HG02678 (cell line): ENCODE measurements around the gene B4GAT1.
A peak's percentile ranks its signal among the peaks of the same experiment; 100 is the strongest.
"Not testable (repeated sequence)": the region's sequence is repeated elsewhere in the genome, so short reads cannot be mapped to it uniquely, and the experiment has no call there.

Experiments used
- ATAC-seq: cut with Tn5 transposase; IDR thresholded peaks from one replicate; pipeline ENCODE4 v1.9.1; 2021; ENCODE audit warnings: mild to moderate bottlenecking, moderate library complexity; ENCODE audit not compliant: unreplicated experiment

The B4GAT1 gene

DNA sequence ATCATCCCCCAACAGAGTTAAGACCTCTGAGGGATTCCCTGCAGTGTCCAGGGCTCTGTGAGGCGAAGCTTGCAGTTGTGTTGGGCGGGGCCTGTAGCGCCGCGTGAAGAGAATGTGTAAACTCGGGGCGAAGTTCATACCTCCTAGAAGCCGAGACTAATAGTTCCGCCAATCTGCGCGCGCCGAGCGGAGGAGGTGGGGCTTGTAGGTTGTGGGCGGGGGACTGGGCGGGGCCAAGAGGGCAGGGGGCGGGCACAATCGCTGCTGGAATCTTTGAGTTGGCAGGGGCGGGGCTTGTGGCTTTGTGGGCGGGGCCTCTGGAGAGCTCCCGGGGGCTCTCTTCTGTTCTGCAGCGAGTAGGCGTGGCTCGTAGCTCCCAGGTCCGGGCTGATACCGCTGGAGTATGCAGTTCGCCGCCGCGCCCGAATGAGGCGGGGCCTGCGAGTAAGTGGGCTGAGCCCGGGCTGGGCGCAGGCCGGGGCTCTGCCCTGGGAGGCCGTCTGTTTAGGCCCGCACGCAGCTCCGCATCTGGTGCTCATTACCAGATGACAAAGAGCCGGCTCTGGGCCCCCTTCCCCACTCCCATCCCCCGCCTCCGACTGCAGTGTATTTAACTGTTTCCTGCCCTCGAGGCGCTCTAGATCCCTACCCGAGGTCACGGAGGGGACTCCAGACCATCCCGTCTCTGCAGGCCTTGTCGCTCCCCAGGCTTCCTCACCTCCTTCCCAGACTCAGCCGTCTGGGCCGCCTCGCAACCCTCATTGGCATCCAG is 34.7 kb downstream of the B4GAT1 start:
- ATAC-seq = peak; percentile 71

DNA sequence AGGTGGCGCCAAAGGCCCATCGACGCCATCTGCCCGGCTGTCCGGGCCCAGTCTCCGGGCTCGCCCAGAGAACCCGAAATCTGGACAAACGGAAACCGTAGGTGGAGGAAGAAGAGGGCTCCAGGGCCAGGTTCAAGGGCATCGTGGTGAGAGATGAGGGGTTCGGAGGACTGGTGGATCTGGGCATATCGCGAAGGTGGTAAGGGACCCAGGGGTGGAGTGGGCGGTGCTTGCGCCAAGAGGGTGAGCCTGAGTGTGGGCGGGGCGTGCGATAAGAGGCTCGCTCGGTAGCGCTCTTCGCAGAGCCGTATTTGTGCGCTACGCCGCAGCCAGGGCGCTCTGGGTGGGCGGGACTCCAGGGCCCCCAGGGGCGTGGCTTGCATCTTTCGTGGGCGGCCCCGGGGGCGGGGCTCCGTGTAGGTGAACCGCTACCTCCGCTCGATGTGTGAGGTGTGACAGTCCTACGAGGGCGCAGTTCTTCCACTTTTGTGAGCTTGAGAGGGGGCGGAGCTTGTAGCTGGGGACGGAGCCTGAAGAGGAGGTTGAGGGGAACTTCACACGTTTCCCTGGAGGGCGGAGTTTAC is 35.4 kb downstream of the B4GAT1 start:
- ATAC-seq = peak; percentile 60

DNA sequence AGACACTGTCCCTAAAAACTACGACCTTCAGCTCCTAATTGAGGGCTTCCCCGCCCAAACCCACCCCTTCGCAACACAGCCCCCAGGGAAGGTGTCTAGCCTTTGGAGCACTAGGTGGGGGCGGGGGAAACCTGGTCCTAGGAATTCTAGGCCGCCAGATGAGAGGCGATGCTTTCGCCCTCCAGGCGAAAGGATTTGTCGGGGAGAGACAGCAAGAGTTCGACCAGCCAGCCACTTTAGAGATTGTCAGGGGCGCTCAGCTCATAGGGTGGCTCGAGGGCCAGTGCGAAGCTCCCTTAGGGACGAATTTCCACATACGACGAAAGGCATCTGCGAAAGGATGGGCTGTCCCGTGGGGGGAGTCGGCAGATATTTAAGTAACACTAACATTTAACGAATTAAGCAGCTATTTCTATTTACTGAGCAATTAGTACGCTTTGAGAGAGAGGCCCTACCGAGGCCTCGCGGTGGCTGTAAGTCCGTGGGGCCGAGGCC is 35.9 kb downstream of the B4GAT1 start:
- no peak for ATAC-seq

DNA sequence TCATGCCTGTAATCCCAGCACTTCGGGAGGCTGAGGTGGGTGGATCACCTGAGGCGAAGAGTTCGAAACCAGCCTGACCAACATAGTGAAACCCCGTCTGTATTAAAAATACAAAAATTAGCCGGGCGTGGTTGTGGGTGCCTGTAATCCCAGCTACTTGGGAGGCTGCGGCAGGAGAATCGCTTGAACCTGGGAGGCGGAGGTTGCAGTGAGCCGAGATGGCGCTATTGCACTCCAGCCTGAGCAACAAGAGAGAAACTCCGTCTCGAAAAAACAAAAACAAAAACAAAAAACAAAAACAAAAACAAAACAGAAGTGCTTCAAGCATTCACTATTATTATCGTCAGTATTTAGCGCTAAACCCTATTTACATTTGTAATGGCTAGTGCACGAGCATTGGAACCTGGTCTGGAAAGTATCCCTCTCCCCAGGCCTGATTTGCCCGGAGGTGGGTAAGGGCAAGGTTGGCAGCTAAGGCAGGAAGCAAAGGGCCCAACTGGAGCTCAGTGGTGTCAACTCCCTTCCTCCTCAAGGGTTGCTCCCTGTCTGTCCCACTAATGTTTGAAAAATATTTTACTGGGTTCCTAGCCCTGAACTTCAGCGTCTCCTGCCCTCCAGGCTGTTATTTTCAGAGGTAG is 36.5 kb downstream of the B4GAT1 start:
- ATAC-seq = not testable (repeated sequence)

DNA sequence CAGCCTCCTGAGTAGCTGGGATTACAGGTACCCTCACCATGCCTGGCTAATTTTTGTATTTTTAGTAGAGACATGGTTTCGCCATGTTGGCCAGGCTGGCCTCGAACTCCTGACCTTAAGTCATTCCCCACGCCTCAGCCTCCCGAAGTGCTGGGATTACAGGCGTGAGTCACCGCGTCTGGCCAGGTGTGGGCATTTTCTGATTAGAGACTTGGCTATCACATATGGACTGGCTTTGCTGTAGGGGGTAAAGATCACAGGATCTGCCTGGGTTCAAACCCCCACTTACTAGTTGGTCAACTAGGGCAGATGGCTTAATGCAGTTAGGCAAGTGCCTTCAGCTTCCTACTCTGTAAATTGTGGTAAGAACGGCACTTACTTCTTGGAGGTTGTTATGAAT is 37.1 kb downstream of the B4GAT1 start:
- no peak for ATAC-seq

GRCh38 chr11:66309475-66309874 is 38.0 kb downstream of the B4GAT1 start:
- no peak for ATAC-seq

DNA sequence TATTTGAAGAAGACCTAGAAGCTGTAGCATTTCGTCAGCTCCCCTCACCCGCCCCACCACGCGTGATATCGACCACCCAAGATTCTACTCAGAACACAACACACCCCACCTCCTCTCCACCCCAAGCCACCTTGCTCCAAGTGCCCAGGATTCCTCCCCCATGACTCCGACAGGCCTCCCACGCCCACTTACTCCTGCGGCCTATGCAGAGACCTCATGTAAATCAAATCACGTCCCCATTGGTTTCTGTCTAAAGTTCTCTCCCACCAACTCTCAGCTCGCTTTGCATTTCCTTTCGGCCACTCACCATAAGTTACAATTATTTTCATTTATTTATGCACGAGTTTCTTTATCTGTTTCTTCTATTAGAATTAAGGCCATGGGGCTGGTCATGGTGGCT is 44.8 kb downstream of the B4GAT1 start:
- ATAC-seq = no peak

DNA sequence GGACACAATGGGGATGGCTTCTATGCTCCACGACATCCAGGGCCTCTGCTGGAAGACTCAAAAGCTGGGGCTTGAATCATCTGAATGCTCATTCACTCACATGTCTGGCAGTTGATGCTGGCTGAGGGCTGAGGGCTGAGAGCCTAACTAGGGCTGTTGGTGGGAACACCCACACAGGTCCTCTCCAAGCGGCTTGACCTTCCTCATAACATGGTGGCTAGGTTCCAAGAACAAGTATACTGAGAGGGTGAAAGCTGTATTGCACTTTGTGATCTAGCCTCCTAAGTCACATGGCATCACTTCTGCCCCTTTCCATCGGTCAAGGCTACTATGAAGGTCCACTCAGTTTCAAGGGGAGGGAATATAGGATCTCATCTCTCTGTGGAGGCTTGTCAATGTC is 48.2 kb downstream of the B4GAT1 start:
- ATAC-seq = no peak

- ATAC-seq = no peak
Observed at GRCh38 chr11:66297610-66298009, 49.8 kb downstream of the B4GAT1 start.
